IMR-90 (cell line): ENCODE measurements around the gene FRMD4B. TPM values are rescaled to one million over a fixed set of nuclear protein-coding genes. Genes with fewer than 3 reads are reported as not detected.

Experiments used
- ATAC-seq: fragments of 200-7000 bp; cut with Tn5 transposase; 2 replicates; pipeline ENCODE4 v1.9.1; 2020; ENCODE audit warnings: low read depth, mild to moderate bottlenecking, moderate library complexity
- BruUV-seq: library from RNA; stranded (reverse); fragments of 400-500 nt; replicated peaks from 2 replicates; lab custom pipeline; 2021; lab: Mats Ljungman, UMichigan
- CTCF ChIA-PET: fragments of 300-600 bp; formaldehyde crosslinking; extraction: SDS; loops from one replicate; lab custom pipeline; 2021; ENCODE audit warnings: antibody characterized with exemption; lab: Yijun Ruan, JAX
- POLR2A ChIA-PET: fragments of 300-600 bp; sonication (Branson Sonifier 250); formaldehyde crosslinking; loops from one replicate; lab custom pipeline; 2022; ENCODE audit warnings: antibody characterized with exemption; ENCODE audit not compliant: unreplicated experiment; lab: Charles Lee
- DNase-seq: peaks from one replicate; pipeline ENCODE4 v3.0.0; 2013
- H2AFZ ChIP-seq: replicated peaks from 2 replicates; pipeline ENCODE3; 2013; ENCODE audit warnings: low read length, mild to moderate bottlenecking; ENCODE audit not compliant: poor library complexity
- H2AK5ac ChIP-seq: 2 replicates; pipeline ENCODE4 v1.6.1; 2013; ENCODE audit warnings: low read depth, low read length, inconsistent platforms
- H2AK9ac ChIP-seq: replicated peaks from 2 replicates; pipeline ENCODE3; 2013; ENCODE audit warnings: mild to moderate bottlenecking, low read depth, low read length, moderate library complexity; ENCODE audit not compliant: poor library complexity
- H2BK120ac ChIP-seq: 2 replicates; pipeline ENCODE4 v1.6.1; 2013; ENCODE audit warnings: low read depth, low read length, inconsistent platforms
- H2BK15ac ChIP-seq: 3 replicates; pipeline ENCODE4 v1.6.1; 2013; ENCODE audit warnings: low read depth, low read length, inconsistent platforms
- H2BK20ac ChIP-seq: 2 replicates; pipeline ENCODE4 v1.6.1; 2013; ENCODE audit warnings: low read depth, mild to moderate bottlenecking, inconsistent platforms, low read length, moderate library complexity
- H2BK5ac ChIP-seq: 2 replicates; pipeline ENCODE4 v1.6.1; 2013; ENCODE audit warnings: mild to moderate bottlenecking, low read depth, low read length, inconsistent platforms; ENCODE audit not compliant: poor library complexity, severe bottlenecking
- H3K14ac ChIP-seq: replicated peaks from 2 replicates; pipeline ENCODE4 v1.6.1; 2013; ENCODE audit warnings: low read depth, low read length, inconsistent platforms
- H3K18ac ChIP-seq: 2 replicates; pipeline ENCODE4 v1.6.1; 2013; ENCODE audit warnings: low read depth, low read length, control low read depth
- H3K23ac ChIP-seq: 2 replicates; pipeline ENCODE4 v1.6.1; 2013; ENCODE audit warnings: low read depth, low read length, inconsistent platforms
- H3K27ac ChIP-seq: 2 replicates; pipeline ENCODE4 v1.5.1; 2013; ENCODE audit warnings: mild to moderate bottlenecking, control low read depth, low read length; ENCODE audit not compliant: insufficient read depth
- H3K27me3 ChIP-seq: 2 replicates; pipeline ENCODE4 v1.6.1; 2013; ENCODE audit warnings: low read length; ENCODE audit not compliant: control insufficient read depth, insufficient read depth
- H3K36me3 ChIP-seq: 2 replicates; pipeline ENCODE4 v1.6.1; 2013; ENCODE audit warnings: low read length, mixed read lengths; ENCODE audit not compliant: control insufficient read depth, insufficient read depth
- H3K4ac ChIP-seq: 2 replicates; pipeline ENCODE4 v1.6.1; 2013; ENCODE audit warnings: low read depth, low read length, inconsistent platforms
- H3K4me1 ChIP-seq: 2 replicates; pipeline ENCODE4 v1.6.1; 2013; ENCODE audit warnings: low read length, mixed read lengths; ENCODE audit not compliant: control insufficient read depth, insufficient read depth
- H3K4me2 ChIP-seq: 2 replicates; pipeline ENCODE4 v1.6.1; 2013; ENCODE audit warnings: low read depth, mild to moderate bottlenecking, control low read depth, low read length, moderate library complexity
- H3K4me3 ChIP-seq: 2 replicates; pipeline ENCODE4 v1.5.1; 2013; ENCODE audit warnings: low read depth, mild to moderate bottlenecking, control low read depth, low read length, moderate library complexity; ENCODE audit not compliant: insufficient read depth
- H3K56ac ChIP-seq: 2 replicates; pipeline ENCODE4 v1.6.1; 2013; ENCODE audit warnings: low read length, inconsistent platforms; ENCODE audit not compliant: insufficient read depth; ENCODE audit errors: extremely low read depth
- H3K79me1 ChIP-seq, 2 experiments: 2 replicates each; pipeline ENCODE4 v1.6.1; 2013; ENCODE audit warnings: low read length in 2 of 2, inconsistent platforms in 1 of 2, low read depth in 1 of 2
- H3K9ac ChIP-seq: 2 replicates; pipeline ENCODE4 v1.6.1; 2013; ENCODE audit warnings: low read depth, low read length, control low read depth
- H3K9me1 ChIP-seq: 2 replicates; pipeline ENCODE4 v1.6.1; 2013; ENCODE audit warnings: low read length, inconsistent platforms; ENCODE audit not compliant: insufficient read depth
- H3K9me3 ChIP-seq: 2 replicates; pipeline ENCODE4 v1.6.1; 2013; ENCODE audit warnings: low read length; ENCODE audit not compliant: control insufficient read depth, insufficient read depth
- H4K20me1 ChIP-seq: 2 replicates; pipeline ENCODE4 v1.6.1; 2013; ENCODE audit warnings: low read length, inconsistent platforms; ENCODE audit not compliant: insufficient read depth
- H4K5ac ChIP-seq: 2 replicates; pipeline ENCODE4 v1.6.1; 2013; ENCODE audit warnings: mild to moderate bottlenecking, low read depth, low read length, control low read depth
- H4K8ac ChIP-seq, 2 experiments: 2 replicates each; pipeline ENCODE4 v1.6.1; 2013; ENCODE audit warnings: low read depth in 2 of 2, low read length in 2 of 2, control low read depth in 1 of 2, inconsistent platforms in 1 of 2
- H4K91ac ChIP-seq: 2 replicates; pipeline ENCODE4 v1.6.1; 2013; ENCODE audit warnings: low read depth, low read length, inconsistent platforms; ENCODE audit not compliant: insufficient read depth
- BHLHE40 ChIP-seq: fragments of 150-350 bp; IDR thresholded peaks from 2 replicates; pipeline ENCODE4 v1.6.1; 2016; ENCODE audit warnings: mild to moderate bottlenecking, low read depth, low read length
- CEBPB ChIP-seq: IDR thresholded peaks from 2 replicates; pipeline ENCODE4 v1.6.1; 2012; ENCODE audit warnings: low read depth, low read length, improper control_type of control experiment
- CHD1 ChIP-seq: IDR thresholded peaks from 2 replicates; pipeline ENCODE4 v1.6.1; 2012; ENCODE audit warnings: low read depth, low read length, improper control_type of control experiment
- FOS ChIP-seq: fragments of 150-350 bp; IDR thresholded peaks from 2 replicates; pipeline ENCODE4 v1.6.1; 2016; ENCODE audit warnings: low read depth, low read length
- MAFK ChIP-seq: IDR thresholded peaks from 2 replicates; pipeline ENCODE4 v1.6.1; 2012; ENCODE audit warnings: low read depth, low read length, improper control_type of control experiment
- MAZ ChIP-seq: IDR thresholded peaks from 2 replicates; pipeline ENCODE4 v1.6.1; 2012; ENCODE audit warnings: low read depth, mild to moderate bottlenecking, low read length, improper control_type of control experiment, moderate library complexity, borderline replicate concordance
- MXI1 ChIP-seq: IDR thresholded peaks from 2 replicates; pipeline ENCODE4 v1.6.1; 2012; ENCODE audit warnings: low read depth, mild to moderate bottlenecking, low read length, moderate library complexity, borderline replicate concordance
- NFE2L2 ChIP-seq: fragments of 150-350 bp; IDR thresholded peaks from 2 replicates; pipeline ENCODE4 v1.6.1; 2016; ENCODE audit warnings: low read depth, mild to moderate bottlenecking, low read length
- POLR2A ChIP-seq: IDR thresholded peaks from 2 replicates; pipeline ENCODE4 v1.6.1; 2012; ENCODE audit warnings: mild to moderate bottlenecking, low read depth, low read length
- RAD21 ChIP-seq: IDR thresholded peaks from 2 replicates; pipeline ENCODE4 v1.6.1; 2012; ENCODE audit warnings: low read length, improper control_type of control experiment
- RCOR1 ChIP-seq: IDR thresholded peaks from 2 replicates; pipeline ENCODE4 v1.6.1; 2012; ENCODE audit warnings: mild to moderate bottlenecking, low read length, improper control_type of control experiment; ENCODE audit not compliant: insufficient replicate concordance
- RFX5 ChIP-seq: IDR thresholded peaks from 2 replicates; pipeline ENCODE4 v1.8.0; 2012; ENCODE audit warnings: low read depth, mild to moderate bottlenecking, low read length, moderate library complexity
- SMC3 ChIP-seq: fragments of 150-350 bp; IDR thresholded peaks from 2 replicates; pipeline ENCODE4 v1.6.1; 2016; ENCODE audit warnings: low read depth, mild to moderate bottlenecking, antibody characterized with exemption, low read length, moderate library complexity
- WGBS, 2 experiments: methylation state at CpG; one replicate each; pipeline versions ENCODE4 v1.1.5 to v1.1.7; 2013; ENCODE audit warnings: missing lambda C conversion rate in 2 of 2; ENCODE audit not compliant: insufficient read length in 1 of 2; ENCODE audit errors: extremely low coverage in 2 of 2; 5-methylcytosine and 5-hydroxymethylcytosine counted together
- dilution Hi-C: fragments of 300-500 bp; cut with HindIII; formaldehyde crosslinking; loops from one replicate; pipeline ENCODE4 v1.14.3; 2018; ENCODE audit warnings: low sequenced_read_pairs; ENCODE audit not compliant: unreplicated experiment
- in situ Hi-C: fragments of 300-500 bp; cut with MboI; formaldehyde crosslinking; loops from 3 replicates; pipeline ENCODE4 v1.14.3; 2019; ENCODE audit warnings: low sequenced_read_pairs, inconsistent platforms, mixed read lengths
- intact Hi-C: fragments of 100-400 bp; cut with micrococcal nuclease; formaldehyde crosslinking; loops from 2 replicates; pipeline ENCODE4 v1.10.0; 2022
- polyA plus RNA-seq, 3 experiments: library from polyadenylated mRNA; depleted of rRNA; stranded (reverse); fragments of >200 nt; gene quantifications; 2 replicates each; pipeline ENCODE4 v1.2.3, GENCODE V29; 2012; ENCODE audit warnings: low replicate concordance in 1 of 3
- total RNA-seq: library from RNA; depleted of rRNA; stranded (reverse); fragments of >200 nt; gene quantifications from 2 replicates; pipeline ENCODE4 v1.2.3, GENCODE V29; 2012
- TF ChIP-seq, protein P1 (sequence below): fragments of 150-350 bp; IDR thresholded peaks from 2 replicates; pipeline ENCODE4 v1.6.1; 2016; ENCODE audit warnings: low read depth, mild to moderate bottlenecking, low read length, moderate library complexity, borderline replicate concordance
- TF ChIP-seq, protein P2 (sequence below): conservative IDR thresholded peaks from 2 replicates; pipeline ENCODE4 v1.5.1; 2012; ENCODE audit warnings: mild to moderate bottlenecking, low read depth, low read length, improper control_type of control experiment
- TF ChIP-seq, protein P3 (sequence below): fragments of 150-350 bp; IDR thresholded peaks from 2 replicates; pipeline ENCODE4 v1.6.1; 2017; ENCODE audit warnings: mild to moderate bottlenecking, antibody characterized with exemption, low read length, low read depth

FRMD4B gene
- total and polyA plus RNA-seq, 2 of the 4 experiments (the other 2 are of a cell fraction), result 0.14 to 0.36 TPM

DNA sequence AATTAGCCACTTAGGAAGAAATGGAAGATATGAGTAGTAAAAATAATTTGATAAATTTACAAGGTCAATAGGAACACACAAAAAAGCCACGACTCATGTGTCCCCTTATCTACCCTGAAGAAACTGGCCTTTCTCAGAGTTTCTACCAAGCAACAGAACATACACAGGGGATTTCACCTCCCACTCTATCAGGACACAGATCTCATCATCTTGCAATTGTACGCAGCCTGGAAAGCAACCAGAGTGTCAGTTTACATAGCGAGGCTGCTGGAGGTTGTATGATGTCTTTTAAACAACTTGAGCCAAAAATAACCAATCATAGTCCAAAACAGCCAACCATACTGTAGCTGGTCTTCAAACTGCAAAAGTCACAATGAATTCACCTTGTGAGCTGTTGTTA, 243.8 kb downstream of the FRMD4B start:
- no CpG with 5 or more reads among the region's 3 CpGs for WGBS, 2 experiments
- Histone ChIP-seq H2AK9ac (no peak overlapping the region), H4K20me1 (no peaks in the 10 kb centered on the region), H2BK15ac (no peak overlapping the region), H3K56ac (no peak overlapping the region), H2AFZ (no peak overlapping the region), H2BK120ac (no peak overlapping the region), H3K27me3 (peaks cover 24% of the 10 kb centered on the region), H3K36me3 (no peaks in the 10 kb centered on the region), H2BK20ac (no peak overlapping the region), H3K9ac (no peak overlapping the region), H2AK5ac (no peak overlapping the region), H3K4me2 (no peak overlapping the region), H4K5ac (no peak overlapping the region), H4K8ac (no peak overlapping the region), H2BK5ac (no peak overlapping the region), H3K4ac (no peak overlapping the region), H3K4me1 (peaks cover 2% of the 10 kb centered on the region; the same call in 1 of the 2 replicates), H3K79me1 (no peaks in the 10 kb centered on the region), H4K91ac (no peak overlapping the region), H3K14ac (no peak overlapping the region), H3K27ac (no peak overlapping the region), H3K4me3 (no peak overlapping the region), H3K18ac (no peak overlapping the region), H3K9me3 (no peaks in the 10 kb centered on the region), H3K23ac (no peak overlapping the region), H3K9me1 (no peaks in the 10 kb centered on the region)
- DNase-seq (peak; percentile 57), ATAC-seq (peak; percentile 49; the same call in 1 of the 2 replicates)
- no peak for TF ChIP-seq RAD21
- TF ChIP-seq, protein P1, sequence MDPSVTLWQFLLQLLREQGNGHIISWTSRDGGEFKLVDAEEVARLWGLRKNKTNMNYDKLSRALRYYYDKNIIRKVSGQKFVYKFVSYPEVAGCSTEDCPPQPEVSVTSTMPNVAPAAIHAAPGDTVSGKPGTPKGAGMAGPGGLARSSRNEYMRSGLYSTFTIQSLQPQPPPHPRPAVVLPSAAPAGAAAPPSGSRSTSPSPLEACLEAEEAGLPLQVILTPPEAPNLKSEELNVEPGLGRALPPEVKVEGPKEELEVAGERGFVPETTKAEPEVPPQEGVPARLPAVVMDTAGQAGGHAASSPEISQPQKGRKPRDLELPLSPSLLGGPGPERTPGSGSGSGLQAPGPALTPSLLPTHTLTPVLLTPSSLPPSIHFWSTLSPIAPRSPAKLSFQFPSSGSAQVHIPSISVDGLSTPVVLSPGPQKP, result no peak
- no peak for TF ChIP-seq POLR2A
- TF ChIP-seq MAZ, result no peak
- TF ChIP-seq NFE2L2, result no peak
- TF ChIP-seq CEBPB, result no peak
- TF ChIP-seq, protein P2, sequence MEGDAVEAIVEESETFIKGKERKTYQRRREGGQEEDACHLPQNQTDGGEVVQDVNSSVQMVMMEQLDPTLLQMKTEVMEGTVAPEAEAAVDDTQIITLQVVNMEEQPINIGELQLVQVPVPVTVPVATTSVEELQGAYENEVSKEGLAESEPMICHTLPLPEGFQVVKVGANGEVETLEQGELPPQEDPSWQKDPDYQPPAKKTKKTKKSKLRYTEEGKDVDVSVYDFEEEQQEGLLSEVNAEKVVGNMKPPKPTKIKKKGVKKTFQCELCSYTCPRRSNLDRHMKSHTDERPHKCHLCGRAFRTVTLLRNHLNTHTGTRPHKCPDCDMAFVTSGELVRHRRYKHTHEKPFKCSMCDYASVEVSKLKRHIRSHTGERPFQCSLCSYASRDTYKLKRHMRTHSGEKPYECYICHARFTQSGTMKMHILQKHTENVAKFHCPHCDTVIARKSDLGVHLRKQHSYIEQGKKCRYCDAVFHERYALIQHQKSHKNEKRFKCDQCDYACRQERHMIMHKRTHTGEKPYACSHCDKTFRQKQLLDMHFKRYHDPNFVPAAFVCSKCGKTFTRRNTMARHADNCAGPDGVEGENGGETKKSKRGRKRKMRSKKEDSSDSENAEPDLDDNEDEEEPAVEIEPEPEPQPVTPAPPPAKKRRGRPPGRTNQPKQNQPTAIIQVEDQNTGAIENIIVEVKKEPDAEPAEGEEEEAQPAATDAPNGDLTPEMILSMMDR, result no peak
- no peak for TF ChIP-seq BHLHE40
- no peak for TF ChIP-seq MAFK
- no peak for TF ChIP-seq RFX5
- no peak for TF ChIP-seq RCOR1
- no peak for TF ChIP-seq MXI1
- TF ChIP-seq FOS, result no peak
- TF ChIP-seq SMC3, result no peak
- TF ChIP-seq CHD1, result no peak
- TF ChIP-seq, protein P3, sequence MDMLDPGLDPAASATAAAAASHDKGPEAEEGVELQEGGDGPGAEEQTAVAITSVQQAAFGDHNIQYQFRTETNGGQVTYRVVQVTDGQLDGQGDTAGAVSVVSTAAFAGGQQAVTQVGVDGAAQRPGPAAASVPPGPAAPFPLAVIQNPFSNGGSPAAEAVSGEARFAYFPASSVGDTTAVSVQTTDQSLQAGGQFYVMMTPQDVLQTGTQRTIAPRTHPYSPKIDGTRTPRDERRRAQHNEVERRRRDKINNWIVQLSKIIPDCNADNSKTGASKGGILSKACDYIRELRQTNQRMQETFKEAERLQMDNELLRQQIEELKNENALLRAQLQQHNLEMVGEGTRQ, result no peak
- intact Hi-C loops, result no loop called here
- BruUV-seq, result no TSS peak
- in situ Hi-C loops, result no loop called here
- ChIA-PET CTCF (interaction anchor here (0.6 kb wide), 1 partner anchor 40 kb away, joined by 3 read pairs; no protein-coding TSS in a partner anchor), POLR2A (no interaction called here)
- dilution Hi-C loops, result no loop called here
